Neural cell (in vitro differentiated cells): Measurements from ENCODE around the gene XG. TPM values are rescaled to one million over a fixed set of nuclear protein-coding genes. Genes with fewer than 3 reads are reported as not detected.
"Not testable (repeated sequence)": the region's sequence is repeated elsewhere in the genome, so short reads cannot be mapped to it uniquely, and the experiment has no call there.

Experiments used
- H2AFZ ChIP-seq: fragments of 200-600, 300-800 bp; sonication (generic), shearing (Covaris generic); 2 replicates; pipeline ENCODE4 v1.6.0; 2014; ENCODE audit warnings: low read depth, mild to moderate bottlenecking, antibody characterized with exemption, low read length, moderate library complexity
- H3F3A ChIP-seq: fragments of 200-600 bp; shearing (Covaris generic); 2 replicates; pipeline ENCODE4 v1.6.1; 2016; ENCODE audit warnings: mild to moderate bottlenecking, moderate library complexity, mixed read lengths, antibody characterized with exemption, low read length; ENCODE audit not compliant: insufficient read depth, poor library complexity, severe bottlenecking
- H3K27ac ChIP-seq: fragments of 200-600, 300-800 bp; sonication (generic), shearing (Covaris generic); 2 replicates; pipeline ENCODE4 v1.5.1; 2014; ENCODE audit warnings: mild to moderate bottlenecking, low read length, moderate library complexity
- H3K27me3 ChIP-seq: fragments of 300-800, 200-600 bp; sonication (generic), shearing (Covaris generic); 2 replicates; pipeline ENCODE4 v1.6.0; 2014; ENCODE audit warnings: mild to moderate bottlenecking, low read depth, low read length, moderate library complexity; ENCODE audit not compliant: insufficient read depth
- H3K36me3 ChIP-seq: fragments of 300-800, 200-600 bp; sonication (generic), shearing (Covaris generic); 2 replicates; pipeline ENCODE4 v1.5.1; 2014; ENCODE audit warnings: mild to moderate bottlenecking, antibody characterized with exemption, low read length, moderate library complexity; ENCODE audit not compliant: insufficient read depth
- H3K4me2 ChIP-seq: fragments of 300-800, 200-600 bp; sonication (generic), shearing (Covaris generic); 2 replicates; pipeline ENCODE4 v1.6.0; 2014; ENCODE audit warnings: mild to moderate bottlenecking, low read length
- H3K4me3 ChIP-seq: fragments of 300-800, 200-600 bp; sonication (generic), shearing (Covaris generic); 2 replicates; pipeline ENCODE4 v1.5.1; 2014; ENCODE audit warnings: mild to moderate bottlenecking, low read length, moderate library complexity
- H3K79me2 ChIP-seq: fragments of 200-600 bp; shearing (Covaris generic); replicated peaks from 2 replicates; pipeline ENCODE4 v1.6.0; 2014; ENCODE audit warnings: mild to moderate bottlenecking, low read length, moderate library complexity; ENCODE audit not compliant: insufficient read depth
- H3K9ac ChIP-seq: fragments of 300-800, 200-600 bp; sonication (generic), shearing (Covaris generic); 2 replicates; pipeline ENCODE4 v1.6.1; 2016; ENCODE audit warnings: mild to moderate bottlenecking, low read length, mixed read lengths
- H3K9me2 ChIP-seq: fragments of 200-600 bp; shearing (Covaris generic); 2 replicates; pipeline ENCODE4 v1.6.1; 2016; ENCODE audit warnings: mild to moderate bottlenecking, low read length, mixed read lengths; ENCODE audit not compliant: insufficient read depth
- H3K9me3 ChIP-seq: fragments of 200-600, 300-800 bp; sonication (generic), shearing (Covaris generic); 2 replicates; pipeline ENCODE4 v1.6.1; 2016; ENCODE audit warnings: mild to moderate bottlenecking, mixed run types, low read length, moderate library complexity, mixed read lengths
- H4K20me1 ChIP-seq: fragments of 200-600 bp; shearing (Covaris generic); 2 replicates; pipeline ENCODE4 v1.6.1; 2016; ENCODE audit warnings: mild to moderate bottlenecking, mixed run types; ENCODE audit not compliant: insufficient read depth
- CTCF ChIP-seq: fragments of 450-650 bp; IDR thresholded peaks from 2 replicates; pipeline ENCODE4 v1.5.1; 2014; ENCODE audit warnings: antibody characterized with exemption, mild to moderate bottlenecking, moderate library complexity; ENCODE audit not compliant: poor library complexity, severe bottlenecking
- EP300 ChIP-seq: fragments of 450-650 bp; conservative IDR thresholded peaks from 2 replicates; pipeline ENCODE4 v1.6.1; 2014; ENCODE audit warnings: antibody characterized with exemption, mild to moderate bottlenecking, moderate library complexity; ENCODE audit not compliant: poor library complexity, severe bottlenecking
- EZH2 ChIP-seq: fragments of 200-600, 300-800 bp; shearing (Covaris generic), sonication (generic); IDR thresholded peaks from 2 replicates; pipeline ENCODE4 v1.6.1; 2014; ENCODE audit warnings: antibody characterized with exemption, low read length, borderline replicate concordance, mild to moderate bottlenecking; ENCODE audit not compliant: insufficient read depth, poor library complexity, severe bottlenecking
- MXI1 ChIP-seq: fragments of 450-650 bp; conservative IDR thresholded peaks from 2 replicates; pipeline ENCODE4 v1.6.1; 2014; ENCODE audit warnings: antibody characterized with exemption, mild to moderate bottlenecking; ENCODE audit not compliant: poor library complexity, severe bottlenecking
- POLR2AphosphoS5 ChIP-seq: IDR thresholded peaks from 2 replicates; pipeline ENCODE4 v1.6.1; 2012
- RAD21 ChIP-seq: fragments of 450-650 bp; conservative IDR thresholded peaks from 2 replicates; pipeline ENCODE4 v1.6.1; 2014; ENCODE audit warnings: antibody characterized with exemption, mild to moderate bottlenecking, moderate library complexity
- REST ChIP-seq: IDR thresholded peaks from 2 replicates; pipeline ENCODE4 v1.6.1; 2012; ENCODE audit warnings: borderline replicate concordance
- SMC3 ChIP-seq: fragments of 450-650 bp; conservative IDR thresholded peaks from 2 replicates; pipeline ENCODE4 v1.6.1; 2014; ENCODE audit warnings: antibody characterized with exemption, mild to moderate bottlenecking, moderate library complexity; ENCODE audit not compliant: poor library complexity
- TAF1 ChIP-seq: IDR thresholded peaks from 2 replicates; pipeline ENCODE4 v1.6.1; 2012; ENCODE audit warnings: low read depth
- polyA plus RNA-seq: library from polyadenylated mRNA; depleted of rRNA; stranded (reverse); fragments of >200 nt; gene quantifications from 2 replicates; pipeline ENCODE4 v1.2.3, GENCODE V29; 2014

XG gene
- polyA plus RNA-seq, 1 donor from 2014 or later = 0.37 TPM

GRCh38 chrX:2752441-2752840, 601 bp downstream of the XG start:
- not testable (repeated sequence) for H4K20me1 ChIP-seq, H3K4me3 ChIP-seq, H2AFZ ChIP-seq, H3K9me3 ChIP-seq, H3K36me3 ChIP-seq, H3K79me2 ChIP-seq, H3K9me2 ChIP-seq, H3K27me3 ChIP-seq, H3K27ac ChIP-seq, H3F3A ChIP-seq, H3K9ac ChIP-seq, H3K4me2 ChIP-seq

GRCh38 chrX:2755163-2755715, 3.4 kb downstream of the XG start:
- not testable (repeated sequence) for H3F3A ChIP-seq, H4K20me1 ChIP-seq, H3K9me2 ChIP-seq, H3K9me3 ChIP-seq, H3K79me2 ChIP-seq, H3K4me3 ChIP-seq, H3K9ac ChIP-seq, H2AFZ ChIP-seq, H3K27ac ChIP-seq, H3K4me2 ChIP-seq, H3K27me3 ChIP-seq, H3K36me3 ChIP-seq

GRCh38 chrX:2756548-2756947, 4.7 kb downstream of the XG start:
- TF ChIP-seq TAF1 = no peak
- no peak for TF ChIP-seq REST
- no peak for TF ChIP-seq CTCF
- TF ChIP-seq EZH2 = no peak
- no peak for TF ChIP-seq MXI1
- no peak for TF ChIP-seq RAD21
- TF ChIP-seq POLR2AphosphoS5 = no peak
- TF ChIP-seq EP300 = no peak
- TF ChIP-seq SMC3 = no peak

More at GRCh38 chrX:2756548-2756947, 4.7 kb downstream of the XG start:
- H3K36me3 ChIP-seq = no peaks in the 10 kb centered on the region
- no peak overlapping the region for H3K27ac ChIP-seq
- no peaks in the 10 kb centered on the region for H3K79me2 ChIP-seq
- no peak overlapping the region for H3K4me3 ChIP-seq
- no peaks in the 10 kb centered on the region for H3K9me2 ChIP-seq
- H2AFZ ChIP-seq = no peak overlapping the region
- no peaks in the 10 kb centered on the region for H3K9me3 ChIP-seq
- no peak overlapping the region for H3K9ac ChIP-seq
- no peaks in the 10 kb centered on the region for H3F3A ChIP-seq
- no peaks in the 10 kb centered on the region for H3K27me3 ChIP-seq
- no peak overlapping the region for H3K4me2 ChIP-seq
- H4K20me1 ChIP-seq = no peaks in the 10 kb centered on the region
